Coronary artery (tissue), 2 donors: ENCODE data around the gene ETFBKMT.
"Not testable (repeated sequence)": the region's sequence is repeated elsewhere in the genome, so short reads cannot be mapped to it uniquely, and the experiment has no call there.

ENCODE experiments used
- DNase-seq: peaks from one replicate; pipeline ENCODE4 v3.0.0-alpha.2; 2017; ENCODE audit warnings: low spot score
- H3K27ac ChIP-seq, 2 donors: fragments of 200-600 bp; sonication (generic); one replicate each; pipeline ENCODE4 v1.5.1; 2016 to 2019
- H3K4me3 ChIP-seq: fragments of 200-600 bp; sonication (generic); 2 replicates; pipeline ENCODE4 v1.5.1; 2016; ENCODE audit warnings: mild to moderate bottlenecking, moderate library complexity
- TF ChIP-seq, protein P1 (sequence below): fragments of 200-600 bp; sonication (generic); IDR thresholded peaks from one replicate; pipeline ENCODE4 v1.5.1; 2019; ENCODE audit warnings: antibody characterized with exemption

The ETFBKMT gene

DNA sequence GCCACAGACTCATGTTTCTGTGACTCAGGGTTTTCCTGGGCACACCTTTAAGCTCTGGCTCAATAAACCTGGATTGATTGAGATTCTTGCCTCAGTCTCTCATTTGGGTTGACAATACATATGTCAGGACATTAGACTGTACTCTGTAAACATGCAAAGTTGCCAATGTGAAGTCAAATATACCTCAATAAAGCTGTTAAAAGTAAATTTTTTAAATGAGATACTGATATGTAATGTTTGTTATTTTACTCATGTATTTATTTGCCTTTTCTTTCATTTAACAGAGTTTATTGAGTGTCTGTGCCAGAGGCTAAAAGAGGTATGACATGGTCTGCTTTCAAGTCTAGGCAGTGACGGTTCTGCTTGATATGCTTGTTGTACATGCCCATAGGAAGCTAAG lies 3.7 kb upstream of the ETFBKMT start:
- DNase-seq, result no peak
- Histone ChIP-seq H3K4me3 (no peak overlapping the region), H3K27ac (no peak overlapping the region)
- TF ChIP-seq, protein P1, sequence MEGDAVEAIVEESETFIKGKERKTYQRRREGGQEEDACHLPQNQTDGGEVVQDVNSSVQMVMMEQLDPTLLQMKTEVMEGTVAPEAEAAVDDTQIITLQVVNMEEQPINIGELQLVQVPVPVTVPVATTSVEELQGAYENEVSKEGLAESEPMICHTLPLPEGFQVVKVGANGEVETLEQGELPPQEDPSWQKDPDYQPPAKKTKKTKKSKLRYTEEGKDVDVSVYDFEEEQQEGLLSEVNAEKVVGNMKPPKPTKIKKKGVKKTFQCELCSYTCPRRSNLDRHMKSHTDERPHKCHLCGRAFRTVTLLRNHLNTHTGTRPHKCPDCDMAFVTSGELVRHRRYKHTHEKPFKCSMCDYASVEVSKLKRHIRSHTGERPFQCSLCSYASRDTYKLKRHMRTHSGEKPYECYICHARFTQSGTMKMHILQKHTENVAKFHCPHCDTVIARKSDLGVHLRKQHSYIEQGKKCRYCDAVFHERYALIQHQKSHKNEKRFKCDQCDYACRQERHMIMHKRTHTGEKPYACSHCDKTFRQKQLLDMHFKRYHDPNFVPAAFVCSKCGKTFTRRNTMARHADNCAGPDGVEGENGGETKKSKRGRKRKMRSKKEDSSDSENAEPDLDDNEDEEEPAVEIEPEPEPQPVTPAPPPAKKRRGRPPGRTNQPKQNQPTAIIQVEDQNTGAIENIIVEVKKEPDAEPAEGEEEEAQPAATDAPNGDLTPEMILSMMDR, result no peak

DNA sequence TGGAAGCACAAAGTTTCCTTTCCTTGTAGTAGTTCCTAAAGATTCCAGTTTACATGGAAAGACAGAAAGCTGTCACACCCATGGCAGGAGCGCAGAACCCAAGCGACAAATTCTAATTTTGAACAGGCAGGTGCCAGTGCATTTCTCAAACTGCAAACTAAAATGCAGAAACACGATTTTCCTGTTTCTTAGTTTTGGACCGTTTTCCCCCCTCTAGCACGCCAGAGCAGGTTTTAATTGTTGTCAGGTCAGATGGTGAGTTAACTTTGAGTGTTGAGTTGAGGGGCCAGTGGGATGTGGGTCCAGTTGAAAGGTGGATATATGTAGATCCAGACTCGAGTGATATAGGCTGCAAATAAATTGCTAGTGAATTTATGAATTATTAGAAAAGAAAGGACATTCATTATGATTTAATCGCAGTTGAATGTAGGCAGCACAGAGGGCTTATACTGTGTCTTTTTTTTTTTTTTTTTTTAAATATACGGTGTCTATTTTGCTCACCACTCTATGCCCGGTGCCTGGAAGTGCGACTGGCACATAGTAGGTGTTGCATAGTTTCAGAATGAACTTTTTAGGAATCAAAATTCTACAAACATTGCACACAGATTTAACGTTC lies 909 bp upstream of the ETFBKMT start:
- DNase-seq, result no peak
- TF ChIP-seq, protein P1, result no peak

DNA sequence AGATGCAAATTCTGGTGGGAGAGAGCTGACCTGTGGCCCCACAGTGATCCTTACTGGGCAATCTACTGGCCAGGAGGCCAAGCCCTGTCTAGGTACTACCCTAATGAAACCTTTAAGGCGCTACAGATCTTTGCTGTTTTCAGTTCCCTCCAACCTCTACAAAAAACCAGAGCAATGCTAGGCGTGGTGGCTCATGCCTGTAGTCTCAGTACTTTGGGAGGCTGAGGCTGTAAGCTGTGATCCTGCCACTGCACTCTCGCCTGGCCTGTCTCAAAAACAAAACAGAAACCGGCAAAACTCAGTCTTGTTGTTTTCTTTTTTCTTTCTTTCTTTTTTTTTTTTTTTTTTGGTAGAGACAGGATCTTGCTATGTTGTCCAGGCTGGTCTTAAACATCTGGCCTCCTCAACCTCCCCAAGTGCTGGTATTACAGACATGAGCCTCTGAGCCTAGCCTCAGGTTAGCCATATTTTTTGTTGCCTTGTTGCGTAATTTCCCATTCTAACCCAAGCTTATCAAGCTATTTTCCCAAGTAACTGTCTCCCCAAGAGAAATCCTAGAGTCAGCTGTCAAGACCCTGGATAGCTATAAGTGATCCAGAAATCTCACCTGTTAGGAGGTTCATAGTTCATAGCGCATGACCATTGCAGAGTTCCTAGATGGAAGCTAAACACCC lies 2.8 kb downstream of the ETFBKMT start:
- no peak overlapping the region for H3K4me3 ChIP-seq
- TF ChIP-seq, protein P1, result no peak
- no peak overlapping the region for H3K27ac ChIP-seq
- no peak for DNase-seq

More for the DNA sequence above, 909 bp upstream of the ETFBKMT start:
- peak overlapping the region; percentile 77 for H3K4me3 ChIP-seq
- H3K27ac ChIP-seq, result peak overlapping the region; percentile 90 to 96

DNA sequence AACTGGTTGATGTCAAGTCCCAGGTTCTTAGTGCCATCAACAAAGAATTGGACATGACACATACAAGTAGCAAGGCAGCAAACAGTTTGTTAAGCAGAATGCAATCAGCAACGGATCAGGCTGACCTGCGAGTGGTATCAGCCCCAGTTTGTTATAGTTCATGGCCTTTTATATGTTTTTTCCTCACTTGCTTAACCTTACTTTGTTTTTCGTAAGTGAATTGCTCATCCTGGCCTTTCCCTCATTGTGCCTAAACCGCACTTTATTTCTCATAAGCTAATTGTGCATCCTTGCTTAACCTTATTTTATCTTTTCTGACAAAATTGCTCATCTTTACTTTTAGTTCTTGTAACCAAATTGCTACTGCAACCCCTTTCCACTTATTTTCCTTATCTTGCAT lies 4.1 kb downstream of the ETFBKMT start:
- DNase-seq, result no peak
- TF ChIP-seq, protein P1, result no peak
- Histone ChIP-seq H3K27ac (no peak overlapping the region), H3K4me3 (no peak overlapping the region)

DNA sequence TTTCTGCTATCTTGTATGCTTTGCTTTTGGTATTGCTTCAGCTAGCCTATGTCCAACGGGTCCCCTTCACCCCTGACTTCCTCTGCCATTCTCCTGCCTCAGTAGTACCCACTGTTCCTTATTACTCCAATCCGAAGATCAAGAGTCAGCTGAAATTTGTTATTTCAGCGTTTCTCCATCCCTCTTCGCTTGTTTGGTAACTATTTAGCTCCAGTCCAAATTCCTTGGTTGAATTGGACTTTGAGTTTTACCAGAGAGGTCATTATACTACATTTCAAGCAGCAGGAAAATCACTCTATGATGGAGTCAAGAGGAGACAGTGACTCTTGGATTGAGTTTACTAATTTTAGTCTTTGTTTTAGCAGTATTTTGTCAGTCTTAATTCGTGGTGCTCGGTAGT lies 4.5 kb downstream of the ETFBKMT start:
- Histone ChIP-seq H3K4me3 (no peak overlapping the region), H3K27ac (no peak overlapping the region)
- TF ChIP-seq, protein P1, result no peak
- DNase-seq, result no peak

DNA sequence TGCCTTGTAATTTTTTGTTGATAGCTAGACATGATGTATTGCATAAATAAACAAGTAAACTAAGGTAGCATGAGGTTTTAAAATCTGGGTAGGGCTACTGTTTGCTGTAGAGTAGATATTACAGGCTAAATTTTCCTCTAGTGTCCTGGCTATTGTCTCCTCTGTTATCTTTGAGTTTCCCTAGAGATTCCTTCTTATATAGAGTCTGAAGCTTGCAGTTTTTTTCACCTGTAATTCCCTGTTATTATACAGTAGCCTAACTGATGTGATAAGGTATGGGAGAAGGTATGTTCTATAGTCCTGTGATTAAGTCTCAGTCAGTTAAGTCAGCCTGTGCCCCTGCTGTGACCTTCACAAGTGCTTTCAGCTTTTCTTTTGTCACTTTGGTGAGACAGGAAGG lies 9.5 kb downstream of the ETFBKMT start:
- no peak overlapping the region for H3K27ac ChIP-seq
- TF ChIP-seq, protein P1, result no peak
- no peak overlapping the region for H3K4me3 ChIP-seq
- no peak for DNase-seq

DNA sequence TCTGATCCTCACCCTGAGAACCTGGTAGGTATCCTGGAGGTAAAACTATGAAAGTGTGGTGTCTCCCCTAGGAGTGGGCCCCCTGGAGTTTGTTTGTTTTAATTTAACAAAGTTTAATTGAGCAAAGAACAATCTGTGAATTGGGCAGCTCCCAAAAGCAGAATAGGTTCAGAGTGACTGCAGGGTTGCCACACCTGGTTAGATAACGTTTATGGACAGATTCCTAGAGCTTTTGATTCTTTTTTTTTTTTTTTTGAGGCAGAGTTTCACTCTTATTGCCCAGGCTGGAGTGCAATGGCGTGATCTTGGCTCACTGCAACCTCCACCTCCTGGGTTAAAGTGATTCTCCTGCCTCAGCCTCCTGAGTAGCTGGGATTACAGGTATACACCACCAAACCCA lies 10.1 kb downstream of the ETFBKMT start:
- H3K4me3 ChIP-seq, H3K27ac ChIP-seq, DNase-seq: not testable (repeated sequence)
